GM21619 (cell line): ENCODE results near the gene NALCN.
"Not testable (repeated sequence)": the region's sequence is repeated elsewhere in the genome, so short reads cannot be mapped to it uniquely, and the experiment has no call there.

Experiments
- ATAC-seq: cut with Tn5 transposase; IDR thresholded peaks from one replicate; pipeline ENCODE4 v1.9.1; 2021; ENCODE audit not compliant: unreplicated experiment

The NALCN gene

DNA sequence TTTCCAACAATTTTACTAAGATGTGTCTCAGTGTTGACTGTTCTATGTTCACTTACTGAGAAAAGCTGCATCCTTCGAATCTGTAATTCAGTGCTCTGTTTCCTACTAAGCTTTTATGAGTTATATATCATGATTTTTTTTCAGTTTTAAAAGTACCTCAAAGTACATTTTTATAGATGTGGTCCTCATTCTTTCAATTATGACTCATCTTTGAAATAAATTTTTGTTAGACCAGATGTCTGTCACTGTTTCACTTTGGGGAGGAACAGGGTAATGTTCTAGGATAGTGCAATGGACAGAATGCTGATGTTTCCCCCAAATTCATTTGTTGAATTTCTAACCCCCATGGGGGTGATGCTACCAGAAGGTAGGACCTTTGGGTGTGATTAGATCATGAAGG lies 74.8 kb downstream of the NALCN start:
- ATAC-seq, result no peak

DNA sequence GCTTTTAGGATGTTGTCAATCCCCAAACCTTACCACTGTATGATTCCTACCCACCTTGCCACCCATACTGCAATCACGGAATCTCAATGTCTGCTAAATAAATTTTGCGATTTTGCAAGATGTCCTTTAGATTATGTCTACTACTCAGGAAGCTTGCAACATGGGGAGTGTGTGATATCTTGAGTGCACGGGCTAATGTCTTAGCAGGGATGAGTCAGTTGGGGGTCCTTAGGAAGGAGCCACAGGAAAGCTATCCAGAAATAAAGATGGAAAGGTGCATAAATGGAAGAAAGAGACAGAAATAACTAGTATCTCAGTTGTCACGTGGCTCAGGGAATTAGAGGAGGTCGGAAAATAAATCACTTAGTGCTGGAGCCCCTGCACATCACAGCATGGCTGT lies 77.1 kb downstream of the NALCN start:
- ATAC-seq, result no peak

GRCh38 chr13:101332583-101332982 lies 83.7 kb downstream of the NALCN start:
- no peak for ATAC-seq

- no peak for ATAC-seq
Measured at GRCh38 chr13:101331731-101332130, 84.6 kb downstream of the NALCN start.

- ATAC-seq, result no peak
Measured at GRCh38 chr13:101327871-101328270, 88.4 kb downstream of the NALCN start.

DNA sequence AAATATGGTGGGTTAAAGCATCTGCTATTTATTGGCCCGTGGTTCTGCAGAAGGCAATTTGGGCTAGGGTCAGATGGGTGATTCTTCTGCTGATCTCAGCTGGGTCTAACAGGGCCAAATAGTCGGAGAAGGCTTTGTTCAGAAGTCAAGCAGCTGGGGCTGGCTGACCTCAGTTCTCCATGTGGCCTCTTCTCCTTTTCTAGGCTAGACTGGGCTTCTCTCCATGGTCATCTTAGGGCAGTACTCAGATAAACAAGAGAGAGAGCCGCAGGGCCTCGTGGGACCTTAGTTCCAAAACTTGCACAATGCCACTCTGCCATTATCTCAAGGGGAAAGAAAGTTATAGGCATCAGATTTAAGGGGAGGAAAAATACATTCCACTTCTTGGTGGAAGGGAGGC lies 89.6 kb downstream of the NALCN start:
- ATAC-seq, result no peak

- no peak for ATAC-seq
Measured at GRCh38 chr13:101325423-101325822, 90.9 kb downstream of the NALCN start.

GRCh38 chr13:101323601-101324000 lies 92.7 kb downstream of the NALCN start:
- ATAC-seq, result no peak

GRCh38 chr13:101317986-101318523 lies 98.3 kb downstream of the NALCN start:
- no peak for ATAC-seq

DNA sequence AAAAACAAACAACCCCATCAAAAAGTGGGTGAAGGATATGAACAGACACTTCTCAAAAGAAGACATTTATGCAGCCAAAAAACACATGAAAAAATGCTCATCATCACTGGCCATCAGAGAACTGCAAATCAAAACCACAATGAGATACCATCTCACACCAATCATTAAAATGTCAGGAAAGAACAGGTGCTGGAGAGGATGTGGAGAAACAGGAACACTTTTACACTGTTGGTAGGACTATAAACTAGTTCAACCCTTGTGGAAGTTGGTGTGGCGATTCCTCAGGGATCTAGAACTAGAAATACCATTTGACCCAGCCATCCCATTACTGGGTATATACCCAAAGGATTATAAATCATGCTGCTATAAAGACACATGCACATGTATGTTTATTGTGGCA lies 102.8 kb downstream of the NALCN start:
- not testable (repeated sequence) for ATAC-seq

DNA sequence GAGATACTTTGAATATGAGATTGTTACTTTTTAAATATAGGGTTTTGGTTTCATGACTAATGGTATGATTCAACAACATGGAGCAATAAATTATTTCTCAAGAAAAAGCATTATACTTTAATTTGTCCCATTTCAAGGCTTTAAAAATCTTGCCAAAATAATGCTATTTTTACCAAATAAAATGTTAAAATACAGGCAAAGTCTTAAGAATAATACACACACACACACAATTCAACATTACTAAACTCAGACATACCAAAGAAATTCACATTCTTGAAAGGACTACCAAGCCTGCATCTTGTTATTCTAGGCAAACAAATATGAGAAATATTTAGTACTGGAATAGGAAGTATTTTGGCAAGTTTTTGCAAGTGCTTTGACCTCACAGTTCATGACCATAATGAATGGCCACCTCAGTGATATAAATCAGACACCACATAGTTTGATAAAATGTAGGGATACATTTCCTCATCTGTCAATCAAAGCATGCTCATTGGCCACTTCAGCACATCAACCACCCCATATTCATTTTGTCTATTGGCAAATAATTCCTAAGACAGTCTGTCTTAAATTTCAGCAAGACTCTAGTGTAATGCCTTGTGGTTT lies 107.2 kb downstream of the NALCN start:
- no peak for ATAC-seq

DNA sequence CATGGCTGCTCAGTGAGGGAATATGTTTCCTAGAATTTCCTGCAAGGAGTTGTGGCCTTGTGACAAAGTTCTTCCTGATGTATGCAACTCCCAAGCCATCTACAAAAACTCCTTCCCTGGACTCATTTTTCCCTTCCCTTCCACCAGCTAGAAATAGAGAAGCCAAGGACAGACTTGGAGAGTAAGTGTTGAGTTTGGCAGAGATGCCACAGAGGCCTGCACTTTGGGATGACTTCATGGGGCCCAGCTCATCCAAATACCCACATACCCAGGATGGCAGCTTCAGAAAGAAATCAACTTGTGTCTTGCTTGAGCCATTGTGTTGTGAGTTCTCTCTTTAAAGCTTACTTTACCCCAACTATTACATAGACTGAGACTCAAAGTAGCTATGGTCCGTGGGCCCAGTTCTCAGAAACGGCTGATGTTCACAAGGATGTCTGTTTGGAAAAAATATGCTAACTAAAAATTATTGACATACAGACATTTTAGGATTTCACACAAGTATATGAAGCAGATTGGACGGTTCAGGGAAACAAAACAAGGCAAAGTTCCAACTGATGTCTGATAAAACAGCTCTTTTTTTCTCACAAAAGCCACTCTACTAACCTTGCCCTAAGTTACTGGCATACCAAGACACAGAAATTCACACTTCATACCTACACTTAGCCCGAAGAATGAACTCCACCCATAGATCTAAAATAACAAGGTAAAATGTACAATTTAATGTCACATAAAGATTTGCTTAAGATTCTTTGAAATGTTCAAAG lies 107.9 kb downstream of the NALCN start:
- no peak for ATAC-seq

DNA sequence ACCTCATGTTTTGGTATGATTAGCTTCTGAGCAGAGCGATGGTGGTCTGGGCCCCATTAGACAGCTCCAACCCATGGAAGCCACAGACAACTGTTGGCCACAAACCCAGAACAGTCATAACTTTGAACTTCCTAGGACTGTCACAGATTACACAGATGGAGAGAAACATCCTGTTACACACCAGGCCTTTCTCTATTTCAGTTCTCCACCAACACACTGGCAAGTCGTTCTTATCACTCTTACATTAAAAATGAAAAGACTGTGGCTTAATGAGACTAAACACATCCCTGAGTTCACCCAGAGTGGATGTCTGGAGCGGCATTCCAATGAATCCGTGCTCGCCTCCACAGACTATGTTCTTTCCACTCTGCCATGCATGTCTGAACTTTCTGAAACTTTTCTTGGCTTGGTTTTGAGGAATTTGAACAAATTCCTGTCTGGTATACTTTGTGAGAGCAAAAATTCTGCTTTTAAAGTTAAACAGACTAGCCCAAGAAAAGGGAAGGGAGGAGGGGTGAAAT lies 109.1 kb downstream of the NALCN start:
- ATAC-seq, result no peak

DNA sequence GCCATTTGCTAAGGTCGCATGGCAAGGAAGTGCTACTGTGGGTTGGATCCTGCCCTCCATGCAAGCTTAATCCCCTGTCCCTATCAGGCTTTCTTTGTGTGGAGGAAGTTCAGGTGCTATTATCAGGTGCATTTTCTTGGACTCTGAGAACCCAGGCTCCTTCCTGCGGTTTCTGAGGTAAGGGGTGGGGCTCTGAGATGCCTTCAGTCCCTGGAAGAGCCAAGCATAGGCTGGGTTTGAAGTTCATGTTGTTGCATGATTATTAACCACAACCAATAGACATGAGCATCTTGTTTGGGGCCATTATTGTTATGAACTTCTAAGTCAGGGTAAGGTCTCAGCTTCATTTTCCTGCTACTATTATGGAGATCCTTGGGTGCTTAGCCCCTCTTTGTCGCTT lies 109.5 kb downstream of the NALCN start:
- no peak for ATAC-seq

DNA sequence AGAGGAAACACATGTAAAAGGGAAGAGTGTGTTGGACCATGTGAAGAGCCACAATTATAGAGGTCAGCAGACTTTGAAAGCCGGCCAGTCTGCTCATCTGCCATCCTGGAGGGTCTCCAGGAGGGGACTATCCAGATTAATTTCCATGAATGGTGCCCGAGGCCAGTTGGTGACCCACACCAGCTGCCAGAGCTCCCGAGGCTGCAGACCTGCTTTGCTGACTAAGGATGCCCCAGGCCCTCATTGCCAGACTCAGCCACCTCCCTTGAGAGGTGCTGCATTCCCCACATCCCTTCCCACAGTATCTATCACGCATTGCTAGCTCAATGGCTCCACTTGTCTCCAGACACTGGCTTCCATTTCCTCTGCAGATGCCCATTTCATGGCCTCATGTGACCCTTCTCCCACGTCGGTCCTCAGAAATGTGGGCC lies 110.3 kb downstream of the NALCN start:
- no peak for ATAC-seq

DNA sequence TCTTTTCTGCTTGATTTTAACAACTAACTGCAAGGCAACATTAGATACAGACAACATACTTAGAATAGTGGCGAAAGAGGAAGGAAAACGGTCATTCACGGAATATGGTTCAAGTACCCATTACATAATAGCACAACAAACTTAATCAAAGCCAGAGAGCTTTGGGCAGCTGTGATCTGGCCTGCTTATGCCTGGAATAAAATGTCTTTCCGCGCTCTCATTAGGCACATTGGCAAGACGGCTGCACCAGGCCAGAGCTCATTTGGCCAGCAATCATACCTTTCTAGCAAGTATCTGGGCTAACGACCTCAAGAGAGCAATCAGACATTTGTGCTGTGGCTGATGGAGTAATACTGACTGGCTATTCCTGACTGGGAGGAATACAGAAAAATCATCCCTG lies 112.8 kb downstream of the NALCN start:
- no peak for ATAC-seq

GRCh38 chr13:101301053-101301452 lies 115.3 kb downstream of the NALCN start:
- no peak for ATAC-seq

DNA sequence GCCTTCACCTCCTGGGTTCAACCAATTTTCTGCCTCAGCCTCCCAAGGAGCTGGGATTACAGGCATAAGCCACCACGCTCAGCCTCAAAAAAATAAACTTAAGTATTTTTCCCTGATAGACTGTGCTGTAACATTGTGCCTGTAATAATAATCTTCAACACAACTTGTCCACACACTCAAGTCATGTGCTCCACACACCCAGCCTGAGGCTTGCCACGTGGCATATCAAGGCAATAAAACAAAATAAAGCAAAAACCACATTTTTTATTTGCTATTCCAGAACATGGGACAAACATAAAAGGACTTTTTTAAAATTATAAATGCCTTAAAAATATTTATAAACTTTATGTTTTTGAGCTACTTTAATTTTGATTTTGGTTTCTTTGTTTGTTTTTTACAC lies 115.8 kb downstream of the NALCN start:
- ATAC-seq, result no peak

GRCh38 chr13:101298517-101298916 lies 117.8 kb downstream of the NALCN start:
- no peak for ATAC-seq

- ATAC-seq, result no peak
Measured at GRCh38 chr13:101297794-101298193, 118.5 kb downstream of the NALCN start.

- no peak for ATAC-seq
Measured at GRCh38 chr13:101292711-101293110, 123.6 kb downstream of the NALCN start.
